Activated CD4-positive, alpha-beta T cell treated with anti-CD3 and anti-CD28 coated beads, Interleukin-10, Interleukin-2, amounts not matched to agents 100 ng/mL and 50 ng/mL, durations not matched to agents 16 hours and 8 hours (primary cell): ENCODE measurements around the gene ARHGAP27.

ENCODE experiments used
- DNase-seq: peaks from one replicate; pipeline ENCODE4 v3.0.0-alpha.2; 2020

The ARHGAP27 gene

DNA sequence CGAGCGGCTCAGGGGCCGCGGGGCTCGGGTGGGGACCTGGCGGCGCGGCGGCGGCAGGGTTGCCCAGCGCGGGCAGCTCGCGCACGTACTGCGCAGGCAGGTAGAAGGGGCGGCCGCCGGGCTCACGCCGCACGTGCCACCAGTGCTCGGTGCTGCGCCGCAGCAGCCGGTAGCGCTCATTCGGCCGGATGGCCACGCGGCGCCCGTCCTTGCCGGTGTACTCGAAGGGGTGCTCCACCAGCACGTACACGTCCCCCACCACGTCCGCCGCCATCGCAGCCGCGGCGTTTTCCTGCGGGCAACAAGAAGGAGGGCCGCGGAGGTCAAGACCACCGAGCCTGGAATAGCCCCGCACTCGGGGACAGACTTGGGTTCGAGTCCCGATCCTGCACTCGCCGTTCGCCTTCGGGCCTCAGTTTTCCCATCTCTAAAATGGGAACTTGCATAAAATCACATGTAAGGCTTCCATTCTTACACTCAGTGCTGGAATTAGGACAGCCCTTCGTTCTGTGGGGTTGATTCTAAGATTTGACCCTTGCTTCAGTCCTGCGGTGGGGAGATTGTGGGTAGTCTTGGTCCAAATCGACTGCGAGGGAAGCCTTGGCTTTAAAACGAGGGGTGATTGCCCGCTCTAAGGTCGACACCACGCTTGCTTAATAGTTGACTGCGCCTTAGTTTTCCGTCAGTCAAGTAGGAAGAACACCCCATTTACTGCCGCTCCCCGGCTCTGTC lies 2.5 kb downstream of the ARHGAP27 start:
- no peak for DNase-seq

GRCh38 chr17:45429339-45430005 lies 3.2 kb downstream of the ARHGAP27 start:
- no peak for DNase-seq

GRCh38 chr17:45428931-45429338 lies 3.7 kb downstream of the ARHGAP27 start:
- DNase-seq: no peak

DNA sequence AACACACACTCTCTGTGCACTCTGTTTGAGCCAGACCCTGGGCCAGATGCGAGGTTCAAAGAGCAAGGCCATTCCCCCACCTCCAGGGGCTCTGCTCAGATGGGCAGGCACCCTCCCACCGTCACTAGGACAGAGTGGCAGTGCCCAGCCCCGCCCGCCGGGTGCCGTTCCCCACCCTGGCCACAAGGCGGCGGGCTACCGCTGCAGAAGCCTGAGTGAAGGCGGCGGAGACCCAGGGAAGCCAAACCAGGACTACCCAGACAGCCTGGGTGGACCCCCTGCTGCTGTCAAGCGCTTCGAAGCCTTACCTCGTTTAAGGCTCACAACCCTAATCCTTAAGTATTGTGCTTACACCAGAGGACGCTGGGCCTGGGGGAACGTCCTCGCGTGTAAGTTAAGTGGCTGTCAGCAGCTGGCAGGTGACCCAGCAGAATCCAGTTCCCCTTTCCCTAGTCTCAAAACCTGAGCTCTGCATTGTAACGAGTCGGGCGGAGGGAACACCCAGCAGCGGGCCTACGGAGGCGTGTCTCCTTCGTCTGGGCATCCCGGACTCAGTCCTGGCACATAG lies 4.5 kb downstream of the ARHGAP27 start:
- DNase-seq: peak; percentile 82

DNA sequence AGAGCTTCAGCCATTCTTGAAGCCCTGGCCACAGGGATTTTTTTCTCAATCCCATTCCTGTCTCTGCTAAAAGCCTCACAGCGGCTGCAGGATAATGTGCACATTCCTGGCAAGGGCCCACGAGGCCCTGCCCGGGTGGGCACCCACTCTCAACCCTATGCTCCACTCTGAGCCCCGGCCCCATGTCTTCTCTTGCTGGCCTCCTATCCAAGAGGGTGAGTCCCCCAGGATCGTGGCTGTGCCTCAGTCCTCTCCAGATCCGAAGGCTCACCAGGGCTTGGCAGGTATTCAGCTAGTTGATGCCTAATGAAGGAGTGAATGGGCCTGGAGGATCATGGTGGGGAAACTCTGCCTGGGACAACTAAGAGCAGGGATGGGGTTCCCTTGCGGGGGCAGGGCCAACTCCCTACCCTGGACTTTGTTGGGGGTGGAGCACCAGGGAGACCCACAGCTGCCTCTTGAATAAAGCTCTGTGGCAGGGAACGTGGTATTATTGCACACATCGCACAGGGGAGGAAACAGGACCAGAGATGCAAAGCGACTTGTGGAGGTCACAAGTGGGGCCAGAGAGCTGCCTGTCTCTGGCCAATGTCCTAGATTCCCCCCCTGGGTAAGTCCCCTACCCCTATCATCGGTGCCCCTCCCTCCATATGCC lies 5.4 kb downstream of the ARHGAP27 start:
- no peak for DNase-seq

- no peak for DNase-seq
Measured at GRCh38 chr17:45426561-45426960, 6.1 kb downstream of the ARHGAP27 start.

DNA sequence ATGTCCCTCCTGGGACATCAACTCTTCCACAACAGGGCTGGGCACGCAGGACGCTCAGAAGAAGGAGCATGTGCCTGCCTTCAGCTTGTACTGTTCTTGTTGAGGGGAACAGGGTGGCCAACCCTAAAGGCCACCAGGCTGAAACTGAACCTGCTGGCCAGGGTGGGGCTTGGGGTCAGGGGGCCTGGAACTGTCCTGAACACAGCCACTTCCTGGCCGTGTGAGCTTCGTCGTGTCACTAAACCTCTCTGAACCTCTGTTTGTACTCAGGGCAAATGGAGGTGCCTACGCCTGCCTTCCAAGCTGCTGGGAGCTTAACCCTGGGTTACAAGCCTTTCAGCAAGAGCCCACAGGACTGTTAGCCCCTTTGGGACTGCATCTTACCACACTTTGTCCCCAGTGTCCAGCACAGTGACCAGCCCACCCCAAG lies 6.7 kb downstream of the ARHGAP27 start:
- no peak for DNase-seq

GRCh38 chr17:45425125-45425983 lies 7.3 kb downstream of the ARHGAP27 start:
- DNase-seq: no peak

- no peak for DNase-seq
Measured at GRCh38 chr17:45424769-45425124, 7.9 kb downstream of the ARHGAP27 start.

DNA sequence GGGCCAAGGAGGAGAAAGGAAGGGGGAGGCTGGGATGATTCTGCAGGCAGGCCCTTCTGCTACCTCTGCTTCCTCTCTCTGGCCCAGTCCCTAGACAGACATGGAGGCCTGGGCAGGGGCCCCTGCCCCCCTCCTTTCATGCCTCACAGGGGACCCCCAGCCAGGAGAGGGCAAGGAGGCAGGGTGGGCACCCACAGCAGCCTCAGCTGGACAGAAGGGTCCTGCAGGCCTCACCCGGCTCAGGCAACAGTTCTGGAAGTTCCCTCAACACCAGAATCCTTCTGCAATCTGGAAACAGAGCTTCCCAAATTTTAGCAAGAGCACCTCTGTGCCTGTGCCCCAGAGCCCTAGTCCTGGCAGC lies 8.7 kb downstream of the ARHGAP27 start:
- DNase-seq: no peak

DNA sequence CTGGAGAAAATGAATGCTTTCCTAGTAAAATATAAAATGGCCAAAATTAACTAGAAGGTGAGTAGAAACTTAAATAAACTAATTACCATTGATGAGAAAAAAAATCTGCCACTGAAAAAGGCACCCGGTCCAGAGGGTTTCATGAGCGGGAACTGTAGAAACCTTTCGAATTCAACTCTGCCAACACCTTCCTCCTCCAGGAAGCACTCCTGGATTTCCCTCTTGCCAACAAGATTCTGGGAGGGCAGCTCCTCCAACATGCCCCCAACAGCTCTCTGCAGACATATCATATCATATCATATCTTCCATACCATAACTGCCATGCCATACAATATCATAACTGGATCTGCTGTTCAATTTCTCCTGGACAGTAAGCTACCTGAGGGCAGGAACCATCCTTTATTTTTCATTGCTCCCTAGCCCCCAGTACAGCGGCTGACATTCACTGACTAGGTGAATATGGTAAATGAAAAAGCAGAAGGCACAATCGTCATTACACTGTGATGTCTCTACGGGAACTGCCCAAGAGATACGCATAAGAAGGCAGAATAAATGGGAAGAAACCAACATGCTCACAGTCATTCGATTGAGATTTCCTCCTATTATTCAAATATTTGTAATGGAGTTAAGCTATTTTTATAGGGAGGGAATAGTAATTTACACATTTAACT lies 9.2 kb downstream of the ARHGAP27 start:
- no peak for DNase-seq

DNA sequence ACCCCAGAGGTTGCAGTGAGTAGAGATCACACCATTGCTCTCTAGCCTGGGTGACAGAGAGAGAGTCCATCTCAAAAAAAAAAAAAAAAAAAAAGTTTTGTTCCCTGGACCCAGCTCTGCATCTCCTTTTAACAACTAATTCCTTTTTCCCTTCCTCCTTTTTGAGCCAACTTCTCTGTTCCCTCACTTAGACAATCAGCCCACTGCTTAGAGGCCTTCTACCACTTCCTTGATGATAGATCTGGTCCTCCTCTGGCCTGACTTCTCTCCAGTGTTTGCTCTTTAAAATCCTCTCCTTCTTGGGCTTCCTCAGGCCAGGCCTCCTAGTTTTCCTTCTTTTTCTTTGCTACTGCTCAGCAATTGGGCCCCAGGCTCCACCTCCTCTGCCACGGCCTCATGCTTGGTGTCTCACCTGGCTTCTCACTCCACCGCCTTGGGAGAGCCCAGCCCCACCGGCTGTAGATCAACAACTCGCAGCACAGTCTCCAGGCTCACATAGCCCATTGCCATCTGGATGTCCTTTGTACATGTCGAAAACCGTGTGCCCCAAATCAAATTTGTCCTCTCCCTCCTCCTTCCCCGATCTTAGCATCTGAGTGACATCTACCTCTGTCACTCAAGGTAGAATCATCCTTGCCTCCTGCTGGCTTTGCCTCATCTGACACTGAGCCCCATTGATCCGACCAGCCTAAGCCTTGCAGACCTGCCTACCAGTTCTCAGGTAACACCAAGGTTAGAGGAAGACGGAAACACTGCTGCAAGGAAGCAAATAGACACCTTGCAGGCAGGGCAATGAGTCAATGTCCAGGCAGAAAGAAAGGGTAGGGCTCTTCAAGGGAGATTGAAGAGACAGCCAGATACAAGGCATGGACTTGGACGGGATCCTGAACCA lies 17.4 kb downstream of the ARHGAP27 start:
- DNase-seq: no peak

DNA sequence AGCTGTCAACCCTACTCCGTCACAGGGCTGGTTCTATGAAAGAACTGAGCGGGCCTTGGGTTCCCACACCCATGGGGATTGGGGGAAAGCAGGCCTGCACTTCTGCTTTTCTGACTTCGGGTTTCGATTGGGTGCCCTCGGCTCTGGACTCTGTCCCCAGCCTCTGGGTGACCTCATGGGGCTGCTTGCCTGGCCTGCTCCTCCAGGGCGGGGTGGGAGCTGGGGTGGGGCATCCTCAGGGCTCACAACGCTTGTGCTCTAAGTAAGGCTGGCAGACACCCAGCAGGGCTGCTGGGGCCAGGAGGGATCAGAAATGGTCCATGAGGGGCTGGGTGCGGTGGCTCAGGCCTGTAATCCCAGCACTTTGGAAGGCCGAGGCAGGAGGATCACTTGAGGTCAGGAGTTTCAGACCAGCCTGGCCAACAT lies 19.2 kb downstream of the ARHGAP27 start:
- DNase-seq: no peak

GRCh38 chr17:45411348-45412105 lies 21.1 kb downstream of the ARHGAP27 start:
- DNase-seq: no peak

GRCh38 chr17:45410144-45411091 lies 22.3 kb downstream of the ARHGAP27 start:
- peak; percentile 76 for DNase-seq

DNA sequence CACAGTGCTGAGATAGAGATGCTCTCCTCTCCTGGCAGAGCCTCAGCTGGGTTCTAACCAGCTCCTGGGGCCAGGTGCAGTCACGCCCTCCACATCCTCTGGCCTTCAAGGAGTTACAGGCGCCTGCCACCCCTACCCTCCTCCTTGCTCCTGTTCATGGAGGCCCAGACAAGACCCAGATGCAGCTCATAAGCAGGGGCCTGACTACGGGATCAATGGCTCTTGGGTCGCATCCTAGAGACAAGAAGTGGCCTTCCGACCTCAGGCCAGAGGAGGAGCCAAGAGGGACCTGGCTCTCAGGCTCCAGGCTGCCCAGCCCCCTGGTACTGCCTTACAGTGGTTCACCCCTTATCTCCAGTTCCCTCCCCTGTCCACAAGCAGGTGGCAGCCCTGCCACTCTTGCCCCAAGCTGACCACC lies 23.0 kb downstream of the ARHGAP27 start:
- DNase-seq: peak; percentile 21

- no peak for DNase-seq
Measured at GRCh38 chr17:45408611-45409421, 23.9 kb downstream of the ARHGAP27 start.

GRCh38 chr17:45406107-45406506 lies 26.6 kb downstream of the ARHGAP27 start:
- DNase-seq: no peak
